Measurements from ENCODE around the gene ADPGK.

DNA sequence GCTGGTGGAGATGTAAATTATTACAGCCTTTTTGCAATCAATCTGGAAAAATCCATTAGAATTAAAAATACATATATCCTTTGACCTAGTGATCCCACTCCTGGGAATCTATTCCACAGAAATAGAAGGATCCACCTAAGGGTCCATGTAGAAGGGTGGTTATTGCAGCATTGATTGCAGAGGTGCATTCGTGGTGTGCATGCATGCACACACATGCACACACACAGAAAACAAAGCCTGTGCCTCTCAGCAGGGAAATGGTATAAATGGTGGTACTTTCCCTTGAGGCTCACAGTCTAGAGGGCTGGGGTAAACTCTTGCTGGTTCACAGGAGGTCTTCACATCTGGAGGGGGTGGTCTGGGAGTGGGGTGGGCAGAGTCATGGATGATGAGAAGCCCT, 19.4 kb upstream of the ADPGK start:
- TF ChIP-seq, protein P1, sequence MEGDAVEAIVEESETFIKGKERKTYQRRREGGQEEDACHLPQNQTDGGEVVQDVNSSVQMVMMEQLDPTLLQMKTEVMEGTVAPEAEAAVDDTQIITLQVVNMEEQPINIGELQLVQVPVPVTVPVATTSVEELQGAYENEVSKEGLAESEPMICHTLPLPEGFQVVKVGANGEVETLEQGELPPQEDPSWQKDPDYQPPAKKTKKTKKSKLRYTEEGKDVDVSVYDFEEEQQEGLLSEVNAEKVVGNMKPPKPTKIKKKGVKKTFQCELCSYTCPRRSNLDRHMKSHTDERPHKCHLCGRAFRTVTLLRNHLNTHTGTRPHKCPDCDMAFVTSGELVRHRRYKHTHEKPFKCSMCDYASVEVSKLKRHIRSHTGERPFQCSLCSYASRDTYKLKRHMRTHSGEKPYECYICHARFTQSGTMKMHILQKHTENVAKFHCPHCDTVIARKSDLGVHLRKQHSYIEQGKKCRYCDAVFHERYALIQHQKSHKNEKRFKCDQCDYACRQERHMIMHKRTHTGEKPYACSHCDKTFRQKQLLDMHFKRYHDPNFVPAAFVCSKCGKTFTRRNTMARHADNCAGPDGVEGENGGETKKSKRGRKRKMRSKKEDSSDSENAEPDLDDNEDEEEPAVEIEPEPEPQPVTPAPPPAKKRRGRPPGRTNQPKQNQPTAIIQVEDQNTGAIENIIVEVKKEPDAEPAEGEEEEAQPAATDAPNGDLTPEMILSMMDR (conservative IDR thresholded peaks at IDR 0.05; ENCODE audit: low read depth, low read length), result no peak
- no peak for TF ChIP-seq EZH2 (IDR thresholded peaks at IDR 0.05; ENCODE audit: borderline replicate concordance, low read depth, low read length, poor library complexity, severe bottlenecking)

Data from A673 (cell line).